Measurements from ENCODE around the gene VSX2. TPM values are rescaled to one million over a fixed set of nuclear protein-coding genes. Genes with fewer than 3 reads are reported as not detected.

VSX2 gene
- total RNA-seq, 1 donor from 2014 or later, result not detected

DNA sequence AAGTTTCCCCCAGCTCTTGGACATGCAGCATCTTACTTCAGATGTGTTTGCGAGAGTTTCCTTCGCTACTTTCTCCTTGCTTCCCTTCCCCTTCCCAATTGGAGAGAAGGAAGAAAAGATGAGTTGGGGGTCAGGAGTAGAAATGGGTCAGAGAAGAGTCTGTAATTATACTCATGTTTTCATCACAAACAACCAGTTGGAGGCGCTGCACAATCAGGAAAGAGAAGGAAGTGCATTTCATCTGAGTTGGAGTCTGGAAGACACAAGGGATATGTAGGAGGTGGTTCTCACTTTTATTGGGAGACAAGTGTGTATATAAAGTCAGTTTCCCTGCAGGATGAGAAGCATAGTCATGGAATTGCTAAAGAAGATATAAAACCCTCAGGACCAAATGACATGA lies 31.3 kb upstream of the VSX2 start:
- Mint-ChIP-seq H3K27me3 (ENCODE audit: low read depth) (no peaks in the 10 kb centered on the region), H3K9me3 (ENCODE audit: low read depth) (no peaks in the 10 kb centered on the region), H3K4me1 (ENCODE audit: low read depth) (no peaks in the 10 kb centered on the region), H3K4me3 (ENCODE audit: unreplicated experiment) (no peak overlapping the region), H3K36me3 (ENCODE audit: low read depth) (no peaks in the 10 kb centered on the region), H3K27ac (ENCODE audit: unreplicated experiment) (no peak overlapping the region)
- no peak for DNase-seq (ENCODE audit: low spot score)
- TF ChIP-seq, protein P1, sequence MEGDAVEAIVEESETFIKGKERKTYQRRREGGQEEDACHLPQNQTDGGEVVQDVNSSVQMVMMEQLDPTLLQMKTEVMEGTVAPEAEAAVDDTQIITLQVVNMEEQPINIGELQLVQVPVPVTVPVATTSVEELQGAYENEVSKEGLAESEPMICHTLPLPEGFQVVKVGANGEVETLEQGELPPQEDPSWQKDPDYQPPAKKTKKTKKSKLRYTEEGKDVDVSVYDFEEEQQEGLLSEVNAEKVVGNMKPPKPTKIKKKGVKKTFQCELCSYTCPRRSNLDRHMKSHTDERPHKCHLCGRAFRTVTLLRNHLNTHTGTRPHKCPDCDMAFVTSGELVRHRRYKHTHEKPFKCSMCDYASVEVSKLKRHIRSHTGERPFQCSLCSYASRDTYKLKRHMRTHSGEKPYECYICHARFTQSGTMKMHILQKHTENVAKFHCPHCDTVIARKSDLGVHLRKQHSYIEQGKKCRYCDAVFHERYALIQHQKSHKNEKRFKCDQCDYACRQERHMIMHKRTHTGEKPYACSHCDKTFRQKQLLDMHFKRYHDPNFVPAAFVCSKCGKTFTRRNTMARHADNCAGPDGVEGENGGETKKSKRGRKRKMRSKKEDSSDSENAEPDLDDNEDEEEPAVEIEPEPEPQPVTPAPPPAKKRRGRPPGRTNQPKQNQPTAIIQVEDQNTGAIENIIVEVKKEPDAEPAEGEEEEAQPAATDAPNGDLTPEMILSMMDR (IDR thresholded peaks at IDR 0.05), result peak; percentile 29

DNA sequence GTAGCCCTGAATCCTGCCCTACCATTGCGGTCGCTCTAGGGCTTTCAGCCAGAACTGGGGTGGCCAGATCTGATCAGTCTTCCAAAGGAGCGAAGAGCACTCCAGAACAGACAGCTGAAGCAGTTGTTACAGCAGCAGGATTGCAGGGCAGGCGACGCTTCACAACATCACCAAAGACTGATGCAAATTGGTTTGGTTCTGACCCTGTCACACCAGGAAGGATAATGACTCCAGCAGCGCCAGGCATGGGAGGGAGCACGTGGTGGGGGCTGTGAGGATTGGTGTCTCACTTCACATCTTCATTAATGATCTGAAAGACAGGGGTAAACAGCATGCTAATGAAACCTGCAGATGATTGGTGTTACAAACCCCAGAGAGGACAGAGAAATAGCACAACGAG lies 30.6 kb upstream of the VSX2 start:
- no peak for DNase-seq (ENCODE audit: low spot score)
- no peak overlapping the region for H3K27ac Mint-ChIP-seq (ENCODE audit: unreplicated experiment)
- H3K36me3 Mint-ChIP-seq (ENCODE audit: low read depth), result no peaks in the 10 kb centered on the region
- peaks cover under 1% of the 10 kb centered on the region for H3K27me3 Mint-ChIP-seq (ENCODE audit: low read depth)
- no peak overlapping the region for H3K4me3 Mint-ChIP-seq (ENCODE audit: unreplicated experiment)
- no peaks in the 10 kb centered on the region for H3K9me3 Mint-ChIP-seq (ENCODE audit: low read depth)
- no peaks in the 10 kb centered on the region for H3K4me1 Mint-ChIP-seq (ENCODE audit: low read depth)
- TF ChIP-seq, protein P1 (IDR thresholded peaks at IDR 0.05), result no peak

DNA sequence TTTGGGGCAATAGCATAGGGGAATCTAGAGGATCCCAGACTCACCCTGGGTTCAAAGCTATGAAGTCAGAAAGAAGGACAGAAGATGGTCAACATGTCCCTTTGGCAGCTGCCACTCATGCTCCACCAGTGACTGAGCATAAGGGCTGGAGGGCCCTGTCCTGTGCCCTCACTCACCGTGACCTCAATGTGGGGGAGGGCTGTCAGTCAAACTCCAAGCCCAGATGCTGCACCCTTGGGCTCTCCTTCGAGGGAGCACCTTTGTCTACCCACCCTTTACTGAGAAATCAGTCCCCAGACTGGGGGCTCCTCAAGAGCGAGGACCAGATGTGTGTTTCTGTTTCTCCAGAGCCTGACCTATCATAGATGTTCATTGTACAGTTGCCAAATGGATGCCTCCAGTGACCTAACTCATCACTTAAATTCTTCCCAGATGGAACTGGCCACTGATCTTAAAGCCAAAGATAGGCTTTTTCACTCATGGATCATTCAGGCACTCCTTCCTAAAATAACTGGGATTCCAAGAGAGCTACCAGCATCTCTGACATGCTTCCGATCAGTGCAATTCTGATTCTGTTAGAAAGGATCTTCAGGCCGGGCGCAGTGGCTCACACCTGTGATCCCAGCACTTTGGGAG lies 27.2 kb upstream of the VSX2 start:
- no peak overlapping the region for H3K27ac Mint-ChIP-seq (ENCODE audit: unreplicated experiment)
- TF ChIP-seq, protein P1 (IDR thresholded peaks at IDR 0.05), result no peak
- DNase-seq (ENCODE audit: low spot score), result no peak
- no peaks in the 10 kb centered on the region for H3K36me3 Mint-ChIP-seq (ENCODE audit: low read depth)
- no peaks in the 10 kb centered on the region for H3K9me3 Mint-ChIP-seq (ENCODE audit: low read depth)
- H3K4me1 Mint-ChIP-seq (ENCODE audit: low read depth), result no peaks in the 10 kb centered on the region
- H3K27me3 Mint-ChIP-seq (ENCODE audit: low read depth), result peaks cover 11% of the 10 kb centered on the region
- H3K4me3 Mint-ChIP-seq (ENCODE audit: unreplicated experiment), result no peak overlapping the region

DNA sequence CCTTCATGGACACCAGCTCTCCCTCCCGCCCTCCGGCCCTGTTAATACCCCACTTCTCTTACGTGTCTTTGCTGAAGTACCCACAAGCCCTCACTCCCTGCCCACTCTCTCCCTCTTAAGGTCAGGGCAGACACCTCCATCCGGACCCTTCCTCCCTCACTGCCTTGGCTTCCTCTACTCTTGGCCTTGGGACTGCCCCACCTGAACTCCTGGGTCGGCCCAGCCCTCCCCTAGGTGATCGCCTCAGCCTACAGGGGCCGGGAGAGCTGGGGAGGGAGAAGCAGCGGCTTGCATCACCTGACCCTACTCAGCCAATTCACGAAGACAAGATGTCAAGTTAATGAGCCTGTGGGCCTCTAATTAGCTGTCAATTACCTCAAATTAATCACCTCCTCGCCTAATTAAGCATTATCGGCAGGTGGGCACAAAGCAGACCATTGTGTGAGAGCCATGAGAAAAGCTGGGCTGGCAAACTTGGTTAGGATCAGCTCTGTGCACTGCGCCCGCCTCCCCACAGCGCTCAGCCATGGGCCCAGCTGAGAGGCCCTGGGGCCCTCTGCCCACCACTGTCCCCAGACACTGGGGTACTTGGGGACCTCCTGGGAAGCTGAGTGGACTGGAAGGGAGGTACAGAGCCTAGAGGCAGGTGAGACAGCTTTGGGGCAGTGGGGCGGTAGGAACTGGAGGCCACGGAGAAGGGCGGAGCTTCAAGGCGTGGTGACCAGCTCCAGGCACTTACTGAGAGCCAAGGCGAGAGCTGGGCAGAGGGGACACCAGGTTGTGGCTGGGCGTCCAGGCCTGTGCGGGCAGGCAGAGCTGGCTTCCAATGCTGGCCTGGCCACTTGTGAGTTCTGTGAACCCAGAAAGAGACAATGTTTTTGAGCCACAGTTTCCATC lies 25.1 kb upstream of the VSX2 start:
- TF ChIP-seq, protein P1 (IDR thresholded peaks at IDR 0.05), result no peak
- peaks cover 24% of the 10 kb centered on the region for H3K27me3 Mint-ChIP-seq (ENCODE audit: low read depth)
- no peaks in the 10 kb centered on the region for H3K9me3 Mint-ChIP-seq (ENCODE audit: low read depth)
- no peak overlapping the region for H3K4me3 Mint-ChIP-seq (ENCODE audit: unreplicated experiment)
- H3K36me3 Mint-ChIP-seq (ENCODE audit: low read depth), result no peaks in the 10 kb centered on the region
- no peak overlapping the region for H3K27ac Mint-ChIP-seq (ENCODE audit: unreplicated experiment)
- no peak for DNase-seq (ENCODE audit: low spot score)
- H3K4me1 Mint-ChIP-seq (ENCODE audit: low read depth), result no peaks in the 10 kb centered on the region

DNA sequence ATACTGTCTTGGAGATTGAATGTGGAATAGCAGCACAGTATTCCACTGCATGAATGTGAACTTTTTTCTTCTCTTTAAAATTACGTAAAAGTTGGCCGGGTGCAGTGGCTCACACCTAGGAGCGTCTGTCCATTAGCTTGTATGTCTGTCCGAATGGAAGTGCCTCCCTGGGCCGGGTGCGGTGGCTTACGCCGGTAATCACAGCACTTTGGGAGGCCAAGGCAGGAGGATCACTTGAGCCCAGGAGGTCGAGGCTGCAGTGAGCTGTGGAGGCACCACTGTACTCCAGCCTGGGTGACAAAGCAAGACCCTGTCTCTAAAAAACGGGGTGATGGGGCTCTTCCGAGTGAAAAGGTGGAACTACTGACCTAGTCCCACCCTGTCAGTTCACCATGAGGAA lies 22.6 kb upstream of the VSX2 start:
- H3K4me1 Mint-ChIP-seq (ENCODE audit: low read depth), result no peaks in the 10 kb centered on the region
- no peak for DNase-seq (ENCODE audit: low spot score)
- no peak overlapping the region for H3K27ac Mint-ChIP-seq (ENCODE audit: unreplicated experiment)
- H3K27me3 Mint-ChIP-seq (ENCODE audit: low read depth), result peaks cover 33% of the 10 kb centered on the region
- TF ChIP-seq, protein P1 (IDR thresholded peaks at IDR 0.05), result no peak
- no peaks in the 10 kb centered on the region for H3K36me3 Mint-ChIP-seq (ENCODE audit: low read depth)
- no peak overlapping the region for H3K4me3 Mint-ChIP-seq (ENCODE audit: unreplicated experiment)
- H3K9me3 Mint-ChIP-seq (ENCODE audit: low read depth), result no peaks in the 10 kb centered on the region

Data from chondrocyte (in vitro differentiated cells).